LoVo (cell line): ENCODE data around the gene PLPPR3.

ENCODE experiments used
- DNase-seq: peaks from one replicate; pipeline ENCODE4 v3.0.0-alpha.2; 2016; ENCODE audit warnings: low spot score

The PLPPR3 gene

DNA sequence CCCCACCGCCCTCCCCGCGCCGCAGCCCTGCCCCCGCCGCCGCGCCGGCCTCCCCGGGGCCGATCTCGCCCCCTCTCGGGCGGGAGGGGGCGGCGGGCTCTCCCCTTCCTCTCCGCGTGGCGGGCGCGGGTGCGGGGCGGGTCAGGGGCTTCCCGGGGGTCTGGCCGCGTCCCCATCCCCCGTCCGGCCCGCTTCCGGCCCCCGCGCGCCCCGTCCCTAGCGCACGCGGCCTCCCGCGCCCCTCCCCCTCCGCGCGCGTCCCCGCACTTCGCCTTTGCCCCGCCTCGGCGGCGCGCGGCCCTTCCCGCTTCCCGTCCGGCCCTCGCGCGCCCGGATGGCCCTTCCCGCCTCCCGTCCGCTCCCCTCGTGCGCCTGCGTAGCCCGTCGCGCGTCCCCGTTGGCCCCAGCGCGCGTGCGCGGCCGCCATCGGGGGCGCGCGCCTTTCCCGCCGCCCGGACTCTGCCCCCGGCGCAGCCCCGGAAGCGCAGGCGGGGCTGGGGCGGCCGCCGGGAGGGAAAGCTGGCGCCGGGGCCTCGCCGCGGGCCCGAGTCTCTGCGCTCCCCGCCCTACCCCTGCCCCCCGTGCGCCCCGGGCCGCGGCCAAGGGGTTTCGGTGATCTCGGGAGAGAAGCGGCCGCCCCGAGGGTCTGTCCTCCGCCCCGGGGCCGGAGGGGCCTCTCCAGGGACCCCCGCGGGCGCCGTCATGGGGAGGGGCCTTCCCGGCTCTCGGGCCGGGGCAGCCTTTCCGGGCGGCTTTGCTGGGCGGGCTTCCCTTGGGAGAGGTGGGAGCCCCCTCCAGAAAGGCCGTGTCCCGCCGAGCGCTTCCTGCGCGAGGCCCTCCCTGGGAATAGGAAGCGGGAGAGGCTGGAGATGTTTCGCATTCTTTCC is 24.0 kb downstream of the PLPPR3 start:
- peak; percentile 90 for DNase-seq

DNA sequence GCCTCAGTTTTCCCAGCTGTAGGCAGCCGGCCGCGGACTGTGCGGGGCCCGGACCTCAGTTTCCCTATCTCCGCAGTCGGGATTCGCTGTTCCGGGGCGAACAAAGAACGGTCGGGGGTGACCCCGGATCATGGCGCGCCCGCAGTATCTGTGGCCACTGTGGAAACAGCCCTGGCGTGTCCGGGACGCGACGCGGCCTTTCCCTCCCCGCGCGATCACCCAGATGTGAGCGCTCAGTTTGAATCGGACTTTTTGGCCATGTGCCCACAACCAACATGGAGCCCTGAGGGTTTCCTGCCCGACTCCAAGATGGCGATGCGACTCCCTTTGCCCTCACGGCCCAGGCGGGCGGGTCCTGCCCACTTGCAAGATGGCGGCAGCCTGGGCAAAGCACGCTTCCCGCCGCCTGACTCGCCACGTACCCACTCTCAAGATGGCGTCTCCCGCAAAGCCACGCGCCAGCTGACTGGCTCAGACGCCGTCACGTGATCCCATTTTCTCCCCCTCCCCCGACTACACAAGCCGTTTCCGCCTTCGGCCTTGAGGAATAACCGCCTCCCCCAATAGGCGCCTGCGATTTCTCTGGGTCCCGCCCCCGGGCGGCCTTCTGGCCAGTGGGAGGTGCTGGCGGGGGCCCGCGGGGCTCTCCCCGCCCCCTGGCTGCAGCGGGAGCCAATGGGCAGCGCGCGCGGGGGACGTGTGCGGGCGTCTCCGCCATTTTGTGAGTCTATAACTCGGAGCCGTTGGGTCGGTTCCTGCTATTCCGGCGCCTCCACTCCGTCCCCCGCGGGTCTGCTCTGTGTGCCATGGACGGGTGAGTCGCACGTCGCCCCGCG is 24.8 kb downstream of the PLPPR3 start, which contains the start of gene PTBP1:
PTBP1 (plus strand) TSS at position 761 of the 836 bp plus-strand sequence; CDS start at position 807, 46 bp downstream.
- peak; percentile 100 for DNase-seq

DNA sequence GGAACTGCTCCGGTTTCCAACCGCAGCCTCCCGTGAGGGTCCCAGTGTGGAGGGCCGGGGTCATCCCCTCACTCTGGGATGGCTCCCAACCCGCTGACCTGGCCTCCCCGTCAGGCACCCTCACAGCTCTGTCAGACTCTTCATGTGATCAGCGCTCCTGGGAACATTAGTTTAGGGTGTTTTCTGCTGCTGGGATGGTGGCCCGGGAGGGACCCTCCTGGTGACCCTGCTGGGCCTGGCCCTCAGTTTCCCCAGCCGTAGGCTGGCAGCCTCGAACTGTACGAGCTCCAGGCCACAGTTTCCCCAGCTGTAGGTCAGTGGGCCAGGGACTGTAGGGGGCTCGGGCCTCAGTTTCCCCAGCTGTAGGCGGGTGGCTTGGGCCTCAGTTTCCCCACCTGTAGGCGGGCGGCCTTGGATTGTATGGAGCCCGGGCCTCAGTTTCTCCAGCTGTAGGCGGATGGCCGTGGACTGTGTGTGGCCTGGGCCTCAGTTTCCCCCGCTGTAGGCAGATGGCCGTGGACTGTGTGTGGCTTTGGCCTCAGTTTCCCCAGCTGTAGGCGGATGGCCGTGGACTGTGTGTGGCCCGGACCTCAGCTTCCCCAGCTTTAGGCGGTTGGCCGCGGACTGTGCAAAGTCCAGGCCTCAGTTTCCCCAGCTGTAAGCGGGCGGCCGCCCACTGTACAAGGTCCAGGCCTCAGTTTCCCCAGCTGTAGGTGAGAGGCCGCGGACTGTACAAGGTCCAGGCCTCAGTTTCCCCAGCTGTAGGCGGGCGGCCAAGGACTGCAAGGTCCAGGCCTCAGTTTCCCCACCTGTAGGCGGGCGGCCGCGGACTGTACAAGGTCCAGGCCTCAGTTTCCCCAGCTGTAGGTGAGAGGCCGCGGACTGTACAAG is 25.8 kb downstream of the PLPPR3 start:
- no peak for DNase-seq

DNA sequence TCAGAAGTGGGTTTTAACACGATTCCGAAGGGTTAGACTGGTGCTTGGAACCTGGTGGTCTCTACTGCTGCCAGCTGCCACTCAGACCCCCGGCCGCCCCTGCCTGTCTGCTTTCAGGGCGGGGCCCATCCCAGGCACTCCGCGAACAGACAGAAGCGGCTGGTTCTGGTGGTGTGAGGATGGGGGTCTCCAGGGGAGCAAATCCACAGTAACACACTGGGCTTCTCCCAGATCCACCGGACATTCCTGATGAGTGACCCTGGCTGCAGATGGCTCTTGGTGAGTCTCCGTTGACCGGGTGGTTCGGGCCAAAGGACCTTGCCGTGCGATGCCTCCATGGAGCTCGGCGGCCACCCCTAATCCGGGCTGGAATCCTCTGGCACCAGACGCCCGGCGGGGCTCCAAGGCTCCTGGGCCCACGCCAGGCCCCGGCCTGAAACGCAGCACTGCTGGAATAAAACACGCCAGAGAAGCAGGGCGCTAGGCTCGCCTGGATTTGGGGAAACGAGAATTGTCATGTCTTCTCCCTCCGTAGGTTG is 26.6 kb downstream of the PLPPR3 start:
- DNase-seq = no peak

DNA sequence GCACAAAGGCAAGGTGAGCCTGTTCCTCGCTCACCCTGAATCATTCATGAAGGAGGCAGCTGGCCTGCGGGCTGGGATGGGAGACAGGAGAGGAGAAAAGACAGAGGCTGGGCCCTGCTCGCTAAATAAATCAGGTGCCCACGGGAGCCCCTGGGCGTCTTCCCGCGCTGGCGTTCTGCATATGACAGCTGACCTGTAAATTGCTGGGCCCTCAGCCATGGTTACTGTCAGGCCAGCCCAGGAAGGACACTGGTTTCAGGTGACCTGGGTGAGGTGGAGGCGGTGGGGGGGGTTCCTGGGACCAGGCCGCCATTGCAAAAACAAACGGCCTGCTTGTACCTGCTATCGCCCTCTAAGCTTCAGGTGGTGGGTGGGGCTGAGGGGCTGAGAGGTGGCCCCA is 27.9 kb downstream of the PLPPR3 start:
- DNase-seq = no peak

DNA sequence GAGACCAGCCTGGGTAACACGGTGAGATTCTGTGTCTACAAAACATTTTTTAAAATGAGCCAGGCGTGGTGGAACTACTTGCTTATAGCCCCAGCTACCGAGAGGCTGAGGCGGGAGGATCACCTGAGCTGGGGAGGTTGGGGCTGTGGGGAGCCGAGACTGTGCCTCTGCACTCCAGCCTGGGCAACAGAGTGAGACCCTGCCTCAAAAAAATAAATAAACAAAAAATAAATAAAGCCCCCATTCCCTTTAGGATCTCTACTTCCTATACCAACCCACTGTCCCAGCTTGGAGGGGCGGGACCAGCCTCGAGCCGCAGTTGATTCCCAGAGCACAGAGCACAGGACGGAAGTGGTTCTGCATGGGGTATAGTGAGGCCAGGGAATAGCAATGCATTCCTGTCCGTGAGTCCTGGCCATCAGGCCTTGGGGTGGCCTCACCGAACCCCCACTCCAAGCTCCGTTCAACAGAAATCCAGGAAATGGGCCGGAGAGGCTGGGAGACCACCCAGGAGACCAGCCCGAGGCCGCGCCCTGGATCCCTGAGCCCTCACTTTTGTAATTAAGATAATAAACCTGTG is 29.4 kb downstream of the PLPPR3 start:
- DNase-seq = no peak

DNA sequence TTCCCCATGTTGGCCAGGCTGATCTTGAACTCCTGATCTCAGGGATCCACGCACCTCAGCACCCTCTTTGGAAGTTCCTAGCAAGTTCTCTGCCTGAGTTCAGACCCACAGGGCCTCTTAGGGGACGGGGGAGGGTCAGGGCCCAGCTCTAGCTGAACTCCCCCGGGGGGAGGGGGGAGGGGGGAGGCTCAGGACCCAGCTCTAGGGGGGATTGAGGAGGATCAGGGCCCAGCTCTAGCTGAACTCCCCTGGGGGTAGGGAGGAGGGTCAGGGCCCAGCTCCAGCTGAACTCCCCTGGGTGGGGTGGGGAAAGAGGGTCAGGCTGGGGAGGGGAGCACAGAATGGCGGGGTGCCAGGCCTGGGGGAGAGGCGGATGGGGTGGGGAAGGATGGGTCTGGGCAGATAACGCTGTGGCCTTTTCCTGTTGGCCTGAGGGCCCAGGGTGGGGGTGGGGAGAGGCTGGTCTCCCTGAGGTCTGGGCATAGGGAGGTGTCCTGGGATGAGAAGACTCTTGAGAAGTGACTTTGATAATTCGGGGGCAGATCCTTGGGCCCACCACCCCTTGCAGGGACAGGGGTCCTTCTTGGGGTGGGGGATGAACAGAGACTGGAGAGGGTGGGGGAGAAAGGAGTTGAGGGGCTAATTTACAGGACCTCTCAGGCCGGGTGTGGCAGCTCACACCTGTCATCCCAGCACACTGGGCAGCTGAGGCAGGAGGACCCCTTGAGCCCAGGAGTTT is 30.0 kb downstream of the PLPPR3 start:
- DNase-seq = no peak

DNA sequence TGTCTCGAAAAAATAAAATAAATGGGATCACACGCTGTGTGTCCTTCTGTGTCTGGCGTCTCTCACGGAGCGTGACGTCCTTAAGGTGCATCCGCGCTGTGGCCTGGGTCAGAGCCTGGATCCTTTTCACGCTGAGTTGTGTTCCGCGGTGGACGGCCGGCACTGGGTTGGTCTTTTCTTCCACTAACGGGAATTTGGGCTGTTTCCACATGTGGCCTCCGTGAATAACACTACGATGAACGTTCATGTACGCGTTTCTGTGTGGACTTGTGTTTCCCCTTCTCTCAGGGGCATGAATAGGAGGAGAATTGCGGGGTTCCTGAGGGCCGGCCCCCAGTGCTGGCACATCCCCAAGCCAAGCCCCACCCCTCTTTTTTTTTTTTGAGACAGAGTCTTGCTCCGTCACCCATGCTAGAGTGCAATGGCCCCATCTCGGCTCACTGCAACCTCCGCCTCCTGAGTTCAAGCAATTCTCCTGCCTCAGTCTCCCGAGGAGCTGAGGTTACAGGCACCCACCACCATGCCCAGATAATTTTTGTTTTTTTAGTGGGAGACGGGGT is 30.7 kb downstream of the PLPPR3 start:
- DNase-seq = no peak

DNA sequence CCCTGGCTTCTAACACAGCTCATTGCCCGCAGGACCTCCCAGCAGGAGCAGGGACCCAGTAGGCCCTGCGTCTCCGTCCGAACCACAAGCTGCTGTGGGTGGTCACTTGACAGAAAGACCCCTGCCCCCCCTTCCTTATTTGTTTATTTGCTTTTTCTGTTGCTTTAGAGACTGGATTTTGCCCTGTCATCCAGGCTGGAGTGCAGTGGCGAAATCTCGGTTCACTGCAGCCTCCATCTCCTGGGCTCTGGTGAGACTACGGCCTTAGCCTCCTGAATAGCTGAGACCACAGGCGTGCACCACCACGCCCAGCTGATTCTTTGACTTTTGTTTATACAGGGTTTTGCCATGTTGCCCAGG is 32.1 kb downstream of the PLPPR3 start:
- DNase-seq = no peak

DNA sequence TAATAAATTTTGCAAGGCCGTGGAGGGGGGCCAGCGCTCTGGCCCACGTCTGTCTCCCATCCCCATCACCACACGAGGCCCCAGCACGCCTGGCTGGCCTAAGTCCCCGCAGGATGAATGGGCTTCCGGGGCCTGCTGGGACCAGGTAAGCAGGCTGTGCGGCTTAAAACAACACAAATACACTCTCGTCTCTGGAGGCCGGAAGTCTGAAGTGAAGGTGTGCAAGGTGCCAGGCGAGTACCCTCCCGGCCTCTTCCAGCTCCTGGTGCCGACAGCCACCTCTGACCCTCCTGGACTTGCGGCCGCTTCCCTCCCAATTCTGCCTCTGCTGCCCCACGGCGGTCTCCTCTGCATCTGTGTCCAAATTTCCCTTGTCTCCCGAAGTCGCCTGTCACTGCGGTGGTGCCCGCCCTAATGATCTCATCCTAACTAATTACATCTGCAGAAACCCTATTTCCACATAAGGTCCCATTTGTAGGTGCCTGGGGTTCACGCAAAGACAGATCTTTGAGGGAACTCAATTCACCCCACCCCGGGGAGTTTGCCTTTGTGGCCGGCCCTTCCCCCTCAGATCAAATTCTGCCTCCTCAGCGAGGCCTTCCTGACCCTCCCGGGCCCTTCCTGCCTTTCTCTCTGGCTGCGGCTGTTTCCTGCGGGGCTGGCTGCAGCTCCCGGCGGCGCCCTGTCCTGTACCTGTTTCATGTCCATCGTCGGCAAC is 32.6 kb downstream of the PLPPR3 start:
- no peak for DNase-seq

DNA sequence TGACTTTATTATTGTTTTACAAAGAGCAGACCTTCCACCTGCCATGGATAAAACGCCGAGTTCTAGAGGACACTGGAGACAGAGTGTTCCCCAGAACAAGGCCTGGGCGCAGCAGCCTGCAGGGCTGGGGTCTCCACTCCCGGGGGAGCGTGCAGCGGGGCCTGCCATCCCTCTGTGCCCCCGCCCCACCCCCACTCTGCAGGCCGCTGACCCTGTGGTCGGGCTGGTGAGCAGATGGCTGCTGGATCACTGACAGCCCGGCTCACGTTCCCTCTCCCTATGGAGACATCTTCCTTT is 33.1 kb downstream of the PLPPR3 start:
- DNase-seq = no peak

DNA sequence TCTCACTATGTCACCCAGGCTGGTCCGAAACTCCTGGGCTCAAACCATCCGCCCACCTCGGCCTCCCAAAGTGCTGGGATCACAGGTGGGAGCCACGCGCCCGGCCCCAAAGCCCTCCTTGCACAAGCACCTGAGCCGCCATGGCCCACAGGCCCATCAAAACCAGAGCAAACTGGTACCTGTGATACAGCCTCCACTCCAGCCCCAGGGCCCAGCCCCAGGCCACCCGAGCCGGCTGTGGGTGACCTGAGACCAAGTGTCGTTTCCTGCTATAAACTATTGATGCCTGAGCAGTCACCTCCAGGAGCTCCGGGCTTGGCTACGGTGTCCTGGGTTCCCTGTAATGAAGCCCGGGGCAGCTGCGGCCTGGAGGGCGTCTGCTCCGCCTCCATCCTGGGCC is 34.2 kb downstream of the PLPPR3 start:
- DNase-seq = no peak

DNA sequence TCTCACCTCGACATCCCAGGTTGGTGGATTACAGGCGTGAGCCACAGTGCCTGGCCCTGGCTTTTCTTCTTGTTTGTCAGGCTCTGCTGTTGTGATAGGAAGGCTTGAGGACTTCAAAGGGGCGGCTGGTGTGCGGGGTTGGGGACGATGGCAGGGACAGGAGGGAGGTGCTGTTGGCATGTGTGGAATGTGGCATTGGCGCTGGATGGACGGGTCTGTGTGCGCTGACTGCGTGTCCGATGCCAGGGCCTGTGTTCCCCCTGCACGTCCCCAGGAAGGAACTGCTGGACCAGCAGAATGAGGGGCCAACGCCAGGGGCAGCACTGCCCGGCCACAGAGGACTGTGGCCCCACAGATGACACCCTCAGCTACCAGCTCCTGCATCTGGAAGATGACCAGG is 37.2 kb downstream of the PLPPR3 start:
- DNase-seq = no peak

DNA sequence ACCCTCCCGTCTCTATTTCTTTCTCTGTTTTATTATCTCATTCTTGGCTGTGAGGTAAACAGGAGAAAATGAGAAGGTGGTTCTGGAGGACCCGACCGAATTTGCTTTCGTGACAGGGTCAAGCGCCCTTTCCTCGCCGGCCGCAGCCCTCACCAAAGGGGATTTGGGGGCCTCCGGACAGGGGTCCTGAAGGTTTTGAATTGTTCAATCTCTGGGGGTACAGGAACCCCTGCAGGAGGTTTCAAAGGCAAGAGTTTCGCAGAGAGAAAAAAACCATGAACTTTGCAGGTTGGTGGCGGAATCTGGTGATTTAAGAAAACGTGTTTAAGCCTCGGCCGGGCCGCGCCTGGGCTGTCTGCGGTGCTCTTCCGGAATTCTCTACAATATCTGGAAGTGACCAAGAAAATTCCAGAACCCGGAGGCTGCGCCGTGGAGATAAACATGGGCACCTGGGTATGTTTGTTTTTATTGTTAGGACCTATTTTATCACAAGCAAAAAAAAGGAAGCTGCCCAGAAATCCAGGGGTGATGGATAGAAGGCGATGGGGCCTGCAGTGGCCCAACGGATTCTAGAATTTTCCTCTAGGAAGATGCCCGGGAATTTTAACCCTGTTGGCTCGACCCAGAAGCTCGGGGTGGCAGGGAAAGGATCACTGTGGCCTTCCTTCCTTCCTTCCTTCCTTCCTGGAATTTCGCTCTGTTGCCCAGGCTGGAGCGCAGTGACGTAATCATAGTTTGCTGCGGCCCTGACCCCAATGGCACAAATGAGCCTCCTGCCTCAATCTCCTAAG is 38.7 kb downstream of the PLPPR3 start:
- DNase-seq = no peak

DNA sequence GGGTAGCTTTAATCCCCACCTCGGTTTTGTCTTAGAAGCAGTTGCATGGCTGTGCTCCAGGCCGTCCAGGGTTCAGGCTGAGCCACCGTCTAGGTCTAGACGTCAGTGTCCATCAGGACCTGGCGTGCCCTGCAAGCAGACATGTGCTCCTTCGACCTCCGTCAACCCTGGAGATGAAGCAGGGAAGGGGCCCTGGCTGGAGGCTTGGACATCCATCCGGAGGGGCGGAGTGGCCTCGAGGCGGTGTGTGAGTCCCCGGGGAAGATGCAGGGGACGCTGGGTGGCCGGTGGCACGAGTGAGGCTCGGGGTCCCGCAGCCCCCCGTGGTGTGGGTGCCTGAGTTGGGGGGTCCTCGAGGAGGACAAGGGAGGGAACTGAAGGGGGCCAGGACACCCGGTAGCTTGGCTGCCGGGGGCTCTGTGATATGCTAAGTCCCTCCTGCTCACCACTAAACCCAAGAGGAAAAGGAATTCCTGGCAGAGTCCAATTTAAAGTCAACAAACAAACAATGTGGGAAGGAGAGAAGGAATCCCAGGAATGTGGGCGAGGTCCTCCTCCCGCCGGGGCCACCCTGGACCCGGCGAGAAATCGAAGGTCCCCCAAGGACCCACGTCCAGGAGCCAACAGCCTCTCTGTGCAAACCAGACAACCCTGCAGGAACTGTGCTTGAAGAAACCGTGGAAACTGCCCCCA is 39.4 kb downstream of the PLPPR3 start:
- DNase-seq = peak; percentile 86

DNA sequence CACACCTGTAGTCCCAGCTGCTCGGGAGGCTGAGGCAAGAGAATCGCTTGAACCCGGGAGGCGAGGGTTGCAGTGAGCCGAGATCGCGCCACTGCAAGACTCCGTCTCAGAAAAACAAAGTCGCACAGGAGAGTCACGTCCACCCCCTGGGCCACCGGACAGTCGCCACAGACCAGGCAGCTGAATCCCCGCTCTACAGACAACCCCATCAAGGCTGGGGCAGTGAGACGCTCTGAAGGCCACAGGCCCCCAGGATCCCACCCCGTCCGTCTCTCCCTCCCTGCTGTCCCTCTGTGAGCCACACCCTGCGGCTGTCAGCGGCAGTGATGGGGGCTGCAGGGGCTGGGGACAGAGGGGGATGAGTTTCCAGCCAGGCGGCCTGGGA is 40.0 kb downstream of the PLPPR3 start:
- DNase-seq = no peak

DNA sequence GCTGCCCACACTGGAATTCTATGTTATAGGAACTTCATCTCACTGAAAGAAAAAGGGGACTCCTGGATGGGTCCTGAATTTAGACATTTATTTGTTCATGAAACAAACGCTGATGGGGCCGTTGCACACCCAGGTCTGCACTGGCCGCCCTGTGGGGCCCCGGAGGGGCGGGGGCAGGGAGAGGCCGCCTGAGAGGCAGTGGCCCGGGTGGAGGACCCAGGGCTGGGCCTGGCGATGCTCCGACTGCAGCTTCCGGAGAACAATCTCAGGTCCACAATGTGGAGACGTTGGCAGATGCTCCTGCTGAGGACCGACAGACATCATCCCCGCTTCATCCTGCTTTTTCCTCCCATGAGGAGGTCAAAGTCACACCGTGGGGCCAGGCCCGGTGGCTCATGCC is 40.8 kb downstream of the PLPPR3 start:
- DNase-seq = no peak

DNA sequence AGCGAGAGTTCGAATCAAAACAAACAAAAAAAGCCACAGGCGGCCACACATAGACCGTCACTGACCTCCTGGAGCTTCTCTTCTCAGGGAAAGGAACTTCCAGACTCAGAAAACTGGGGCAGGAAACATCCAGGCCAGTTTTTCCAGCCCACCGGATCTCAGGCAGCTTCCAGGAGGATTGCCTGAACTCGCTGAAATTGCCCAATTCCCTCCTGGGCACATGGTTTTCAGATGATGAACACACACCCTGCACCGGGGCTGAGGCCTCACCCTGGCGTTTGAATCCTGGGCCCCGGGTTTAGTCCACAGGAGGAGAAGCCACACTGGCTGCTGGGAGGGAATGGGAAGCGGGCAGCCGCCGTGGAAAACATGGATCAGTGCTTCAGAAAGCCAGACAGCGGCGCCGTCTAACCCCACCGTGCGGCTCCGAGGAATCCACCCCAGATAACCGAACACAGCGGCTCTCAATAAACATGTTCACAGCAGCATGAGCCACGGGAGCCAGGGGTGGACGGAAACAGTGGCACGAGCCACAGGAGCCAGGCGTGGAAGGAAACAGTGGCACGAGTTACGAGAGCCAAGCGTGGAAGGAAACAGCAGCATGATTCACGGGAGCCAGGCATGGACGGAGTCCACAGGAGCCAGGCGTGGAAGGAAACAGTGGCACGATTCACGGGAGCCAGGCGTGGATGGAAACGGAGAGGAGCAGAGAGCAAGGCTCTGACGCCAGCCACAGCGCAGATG is 42.7 kb downstream of the PLPPR3 start:
- DNase-seq = no peak
